HCT116 (cell line): ENCODE measurements around the gene RUNDC3A.

ENCODE experiments used
- EZH2 ChIP-seq: fragments of 200-600 bp; sonication (generic); IDR thresholded peaks from 2 replicates; pipeline ENCODE4 v1.6.1; 2017; ENCODE audit warnings: antibody characterized with exemption, mixed run types
- EZH2phosphoT487 ChIP-seq: fragments of 200-600 bp; IDR thresholded peaks from 2 replicates; pipeline ENCODE4 v1.6.1; 2018; ENCODE audit warnings: antibody characterized with exemption, borderline replicate concordance
- JUND ChIP-seq: IDR thresholded peaks from 2 replicates; pipeline ENCODE4 v1.6.1; 2012
- MAX ChIP-seq: IDR thresholded peaks from 2 replicates; pipeline ENCODE4 v1.6.1; 2012
- POLR2A ChIP-seq: IDR thresholded peaks from 2 replicates; pipeline ENCODE4 v1.7.0; 2011; ENCODE audit warnings: borderline replicate concordance; ENCODE audit not compliant: insufficient read depth, insufficient read length; ENCODE audit errors: extremely low read depth
- POLR2AphosphoS5 ChIP-seq: IDR thresholded peaks from 2 replicates; pipeline ENCODE4 v1.6.1; 2011; ENCODE audit warnings: mild to moderate bottlenecking, low read depth, low read length, moderate library complexity
- RAD21 ChIP-seq: IDR thresholded peaks from 2 replicates; pipeline ENCODE4 v1.6.1; 2012; ENCODE audit warnings: low read depth, mild to moderate bottlenecking
- SIN3A ChIP-seq: IDR thresholded peaks from 2 replicates; pipeline ENCODE4 v1.6.1; 2012; ENCODE audit warnings: low read depth
- SRF ChIP-seq: IDR thresholded peaks from 2 replicates; pipeline ENCODE4 v1.6.1; 2012; ENCODE audit warnings: low read depth
- TCF7L2 ChIP-seq: IDR thresholded peaks from 2 replicates; pipeline ENCODE4 v1.7.0; 2011; ENCODE audit warnings: borderline replicate concordance, inconsistent platforms; ENCODE audit not compliant: insufficient read depth, insufficient read length; ENCODE audit errors: extremely low read depth
- TF ChIP-seq, protein P1 (sequence below), 3 experiments: fragments of 200-600 bp in 1 of 3; sonication (generic) in 1 of 3; IDR thresholded peaks in 2 of 3; conservative IDR thresholded peaks in 1 of 3; 2 replicates each; pipeline ENCODE4 v1.5.1; 2012 to 2017; ENCODE audit warnings: low read depth in 2 of 3, low read length in 2 of 3, antibody characterized with exemption in 1 of 3, borderline replicate concordance in 1 of 3, control low read depth in 1 of 3, mild to moderate bottlenecking in 1 of 3, mixed read lengths in 1 of 3, mixed run types in 1 of 3, moderate library complexity in 1 of 3; ENCODE audit not compliant: insufficient read depth in 1 of 3

DNA sequence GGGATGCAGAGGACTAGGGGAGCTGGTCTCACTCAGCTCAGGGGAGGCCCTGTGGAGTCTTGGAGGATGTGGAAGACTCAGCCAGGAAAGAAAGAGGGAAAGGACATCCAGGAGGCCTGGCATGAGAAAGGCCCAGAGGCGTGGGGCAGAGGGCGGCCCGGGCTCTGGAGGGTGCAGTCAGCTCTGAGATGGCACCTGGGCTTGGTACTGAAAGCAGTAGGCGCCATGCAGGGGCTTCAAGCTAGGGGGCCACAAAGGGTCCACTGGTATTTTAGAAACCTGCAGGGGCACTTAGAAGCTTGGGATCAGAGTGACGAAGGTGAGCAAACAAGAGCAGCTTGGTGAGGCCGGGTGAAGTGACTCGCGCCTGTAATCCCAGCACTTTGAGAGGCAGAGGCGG is 49.7 kb downstream of the RUNDC3A start:
- TF ChIP-seq POLR2AphosphoS5: no peak
- TF ChIP-seq, protein P1, sequence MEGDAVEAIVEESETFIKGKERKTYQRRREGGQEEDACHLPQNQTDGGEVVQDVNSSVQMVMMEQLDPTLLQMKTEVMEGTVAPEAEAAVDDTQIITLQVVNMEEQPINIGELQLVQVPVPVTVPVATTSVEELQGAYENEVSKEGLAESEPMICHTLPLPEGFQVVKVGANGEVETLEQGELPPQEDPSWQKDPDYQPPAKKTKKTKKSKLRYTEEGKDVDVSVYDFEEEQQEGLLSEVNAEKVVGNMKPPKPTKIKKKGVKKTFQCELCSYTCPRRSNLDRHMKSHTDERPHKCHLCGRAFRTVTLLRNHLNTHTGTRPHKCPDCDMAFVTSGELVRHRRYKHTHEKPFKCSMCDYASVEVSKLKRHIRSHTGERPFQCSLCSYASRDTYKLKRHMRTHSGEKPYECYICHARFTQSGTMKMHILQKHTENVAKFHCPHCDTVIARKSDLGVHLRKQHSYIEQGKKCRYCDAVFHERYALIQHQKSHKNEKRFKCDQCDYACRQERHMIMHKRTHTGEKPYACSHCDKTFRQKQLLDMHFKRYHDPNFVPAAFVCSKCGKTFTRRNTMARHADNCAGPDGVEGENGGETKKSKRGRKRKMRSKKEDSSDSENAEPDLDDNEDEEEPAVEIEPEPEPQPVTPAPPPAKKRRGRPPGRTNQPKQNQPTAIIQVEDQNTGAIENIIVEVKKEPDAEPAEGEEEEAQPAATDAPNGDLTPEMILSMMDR (IDR thresholded peaks at IDR 0.05 in 2 of 3, conservative IDR thresholded peaks at IDR 0.05 in 1 of 3; ENCODE audit: borderline replicate concordance in 1 of 3, insufficient read depth in 1 of 3, low read depth in 2 of 3, low read length in 2 of 3): no peak
- no peak for TF ChIP-seq POLR2A
- TF ChIP-seq MAX: no peak
- no peak for TF ChIP-seq SRF
- no peak for TF ChIP-seq EZH2
- no peak for TF ChIP-seq EZH2phosphoT487
- no peak for TF ChIP-seq JUND
- TF ChIP-seq TCF7L2: no peak
- TF ChIP-seq SIN3A: no peak
- no peak for TF ChIP-seq RAD21
